GM12878 (cell line): Measurements from ENCODE around the gene MACROD2. TPM values are rescaled to one million over a fixed set of nuclear protein-coding genes. Genes with fewer than 3 reads are reported as not detected.

ENCODE experiments used
- ATAC-seq: fragments of 200-7000 bp; cut with Tn5 transposase; 3 replicates; pipeline ENCODE4 v1.9.1; 2020; ENCODE audit warnings: mild to moderate bottlenecking, moderate library complexity
- BruUV-seq: library from RNA; stranded (reverse); fragments of 400-500 nt; replicated peaks from 2 replicates; lab custom pipeline; 2021; lab: Mats Ljungman, UMichigan
- CTCF ChIA-PET: fragments of 300-600 bp; sonication (Branson Sonifier 250); formaldehyde crosslinking; extraction: SDS; loops from one replicate; lab custom pipeline; 2021; ENCODE audit warnings: inconsistent platforms; lab: Yijun Ruan, JAX
- POLR2A ChIA-PET: fragments of 350-600 bp; formaldehyde crosslinking; extraction: SDS; loops from one replicate; lab custom pipeline; 2021; ENCODE audit warnings: inconsistent platforms; lab: Charles Lee
- RAD21 ChIA-PET: fragments of 300-600 bp; sonication (Branson Sonifier 250); formaldehyde crosslinking; loops from one replicate; lab custom pipeline; 2023; ENCODE audit warnings: antibody characterized with exemption; ENCODE audit not compliant: unreplicated experiment; lab: Charles Lee
- SMC1A ChIA-PET: fragments of 300-600 bp; sonication (Branson Sonifier 250); formaldehyde crosslinking; loops from one replicate; lab custom pipeline; 2023; ENCODE audit not compliant: unreplicated experiment, uncharacterized antibody; lab: Charles Lee
- DNase-seq: peaks from one replicate; pipeline ENCODE4 v3.0.0-alpha.2; 2011; ENCODE audit warnings: low read depth, low spot score
- FAIRE-seq: peaks from 3 replicates; lab custom pipeline; 2011; peaks lifted over from hg19 to GRCh38; lab: Jason Lieb, UNC
- H2AFZ ChIP-seq: 2 replicates; pipeline ENCODE4 v1.6.0; 2011; ENCODE audit warnings: low read depth, low read length, control low read depth; ENCODE audit not compliant: control insufficient read depth
- H3K27ac ChIP-seq: 2 replicates; pipeline ENCODE4 v1.5.1; 2011; ENCODE audit warnings: control low read depth; ENCODE audit not compliant: control insufficient read depth, insufficient read depth
- H3K27me3 ChIP-seq, 2 experiments: replicated peaks in 1 of 2; 2 replicates each; pipeline versions ENCODE4 v1.6.0 to v1.6.1; 2011; ENCODE audit warnings: low read length in 1 of 2; ENCODE audit not compliant: control insufficient read depth in 2 of 2, insufficient read depth in 2 of 2
- H3K36me3 ChIP-seq, 2 experiments: 2 replicates each; pipeline ENCODE4 v1.5.1; 2011; ENCODE audit warnings: low read length in 1 of 2; ENCODE audit not compliant: control insufficient read depth in 2 of 2, insufficient read depth in 2 of 2
- H3K4me1 ChIP-seq: 2 replicates; pipeline ENCODE4 v1.6.1; 2011; ENCODE audit warnings: mild to moderate bottlenecking, low read length, moderate library complexity, mixed read lengths; ENCODE audit not compliant: control insufficient read depth, insufficient read depth
- H3K4me2 ChIP-seq: 2 replicates; pipeline ENCODE4 v1.6.0; 2011; ENCODE audit warnings: control low read depth; ENCODE audit not compliant: control insufficient read depth, insufficient read depth
- H3K4me3 ChIP-seq: fragments of 200-600 bp; sonication (generic); 2 replicates; pipeline ENCODE4 v1.5.1; 2016
- H3K79me2 ChIP-seq: 2 replicates; pipeline ENCODE4 v1.6.0; 2011; ENCODE audit warnings: low read length; ENCODE audit not compliant: control insufficient read depth, insufficient read depth
- H3K9ac ChIP-seq: 2 replicates; pipeline ENCODE4 v1.8.0; 2011; ENCODE audit warnings: low read length, control low read depth, mixed read lengths; ENCODE audit not compliant: control insufficient read depth, insufficient read depth
- H3K9me3 ChIP-seq: replicated peaks from 3 replicates; pipeline ENCODE4 v1.5.1; 2011; ENCODE audit warnings: mild to moderate bottlenecking, low read length; ENCODE audit not compliant: control insufficient read depth, insufficient read depth
- H4K20me1 ChIP-seq: 2 replicates; pipeline ENCODE4 v1.6.0; 2011; ENCODE audit not compliant: control insufficient read depth, insufficient read depth
- IRF4 ChIP-seq: IDR thresholded peaks from 2 replicates; pipeline ENCODE4 v1.6.1; 2011; ENCODE audit warnings: low read depth, low read length
- NFIC ChIP-seq: IDR thresholded peaks from 2 replicates; pipeline ENCODE4 v1.6.1; 2012; ENCODE audit warnings: low read depth, mild to moderate bottlenecking, inconsistent platforms, low read length, moderate library complexity
- NR2C1 ChIP-seq: fragments of 450-650 bp; IDR thresholded peaks from 2 replicates; pipeline ENCODE4 v1.6.1; 2017; ENCODE audit warnings: antibody characterized with exemption, mild to moderate bottlenecking, moderate library complexity
- STAT3 ChIP-seq: IDR thresholded peaks from 2 replicates; pipeline ENCODE4 v1.6.1; 2011; ENCODE audit warnings: low read depth, low read length, improper control_type of control experiment
- YY1 ChIP-seq: IDR thresholded peaks from 2 replicates; pipeline ENCODE4 v1.6.1; 2011; ENCODE audit warnings: low read depth, mild to moderate bottlenecking, low read length
- ZNF592 ChIP-seq: fragments of 450-650 bp; IDR thresholded peaks from 2 replicates; pipeline ENCODE4 v1.6.1; 2017; ENCODE audit warnings: mild to moderate bottlenecking, moderate library complexity
- WGBS: methylation state at CpG from one replicate; pipeline ENCODE4 v1.1.6; 2016; ENCODE audit warnings: low lambda C conversion rate; ENCODE audit not compliant: insufficient replicate concordance, insufficient coverage; ENCODE audit errors: missing lambda C conversion rate; 5-methylcytosine and 5-hydroxymethylcytosine counted together
- in situ Hi-C: fragments of 300-500 bp; cut with MboI; formaldehyde crosslinking; loops from 9 replicates; pipeline ENCODE4 v1.14.3; 2018; ENCODE audit warnings: mixed read lengths
- intact Hi-C: fragments of 100-400 bp; cut with micrococcal nuclease; formaldehyde crosslinking; loops from one replicate; pipeline ENCODE4 v1.14.2; 2022; ENCODE audit not compliant: unreplicated experiment
- polyA plus RNA-seq, 11 experiments: library from polyadenylated mRNA; depleted of rRNA in 4 of 11; unstranded in 6 of 11; stranded (reverse) in 5 of 11; fragments of >200 nt; fragmentation: Nextera tagmentation in 4 of 11; fragmentation: Illumina TruSeq in 1 of 11; extraction: Ambion mirVana in 4 of 11; extraction: Trizol in 1 of 11; gene quantifications; 1 replicate in 1 of 11; 2 replicates in 10 of 11; pipeline versions ENCODE4 v1.2.1 to v1.2.3, GENCODE V29; 2011 to 2016; ENCODE audit warnings: inconsistent platforms in 2 of 11, missing spikeins in 2 of 11, low read depth in 1 of 11
- total RNA-seq, 4 experiments: library from RNA; depleted of rRNA in 3 of 4; stranded (reverse); fragments of >200 nt in 3 of 4; fragmentation: Illumina TruSeq in 1 of 4; extraction: Trizol in 1 of 4; gene quantifications; 2 replicates each; pipeline versions ENCODE4 v1.2.1 to v1.2.3, GENCODE V29; 2013 to 2021

The MACROD2 gene
- total and polyA plus RNA-seq, 10 of the 15 experiments (the other 5 are each of a cell fraction or from before 2014, with no cell fraction given), result 1.1 to 21.5 (median 2.2) TPM

- no peak for ATAC-seq
- Histone ChIP-seq H3K4me1 (no peaks in the 10 kb centered on the region), H3K79me2 (no peaks in the 10 kb centered on the region), H3K4me3 (no peak overlapping the region), H3K9me3 (no peaks in the 10 kb centered on the region), H3K36me3 (no peaks in the 10 kb centered on the region), H3K27ac (no peak overlapping the region), H3K9ac (no peak overlapping the region), H2AFZ (no peak overlapping the region), H3K4me2 (no peak overlapping the region), H3K27me3 (no peaks in the 10 kb centered on the region), H4K20me1 (no peaks in the 10 kb centered on the region)
- 39% methylated on average over 2 of the region's 2 CpGs for WGBS
- in situ Hi-C loops, result no loop called here
- ChIA-PET POLR2A (no interaction called here), CTCF (no interaction called here), RAD21 (no interaction called here), SMC1A (no interaction called here)
- intact Hi-C loops, result no loop called here
- FAIRE-seq, result no peak
- TF ChIP-seq NFIC (no peak), NR2C1 (no peak), ZNF592 (no peak), IRF4 (no peak), STAT3 (no peak), YY1 (no peak)
- DNase-seq, result no peak
- no TSS peak for BruUV-seq
Observed at GRCh38 chr20:14117768-14118167, 122.5 kb downstream of the MACROD2 start.
